Measurements from ENCODE around the gene ABTB2. TPM values are rescaled to one million over a fixed set of nuclear protein-coding genes. Genes with fewer than 3 reads are reported as not detected.

The ABTB2 gene
- total RNA-seq, 1 donor from 2014 or later = 0.89 TPM

DNA sequence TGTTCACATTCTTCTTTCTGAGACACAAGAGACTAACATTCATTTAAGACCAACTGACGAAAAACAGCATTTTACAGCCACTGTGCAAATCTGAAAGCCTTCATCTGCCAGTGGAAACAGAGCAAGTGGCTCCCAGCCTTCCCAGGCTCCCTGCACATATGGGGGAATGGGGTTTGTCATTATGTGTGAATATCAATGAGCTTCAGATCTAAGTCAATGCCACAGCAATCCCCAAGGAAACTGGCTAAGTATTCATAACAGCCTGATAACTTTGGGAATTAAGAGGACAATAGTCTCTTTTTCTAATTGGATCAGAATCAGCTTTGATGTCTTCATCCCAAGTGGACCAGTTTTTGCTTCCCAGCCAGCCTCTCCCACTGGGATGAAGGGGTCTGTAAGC, 66.9 kb downstream of the ABTB2 start:
- Mint-ChIP-seq H3K4me1 (ENCODE audit: unreplicated experiment) (no peaks in the 10 kb centered on the region), H3K9me3 (ENCODE audit: unreplicated experiment) (no peaks in the 10 kb centered on the region), H3K4me3 (ENCODE audit: unreplicated experiment) (no peak overlapping the region), H3K36me3 (ENCODE audit: unreplicated experiment) (no peaks in the 10 kb centered on the region), H3K27me3 (ENCODE audit: unreplicated experiment) (peaks cover 17% of the 10 kb centered on the region), H3K27ac (ENCODE audit: unreplicated experiment) (no peak overlapping the region)
- DNase-seq (ENCODE audit: extremely low spot score, unreplicated experiment) = no peak
- TF ChIP-seq, protein P1, sequence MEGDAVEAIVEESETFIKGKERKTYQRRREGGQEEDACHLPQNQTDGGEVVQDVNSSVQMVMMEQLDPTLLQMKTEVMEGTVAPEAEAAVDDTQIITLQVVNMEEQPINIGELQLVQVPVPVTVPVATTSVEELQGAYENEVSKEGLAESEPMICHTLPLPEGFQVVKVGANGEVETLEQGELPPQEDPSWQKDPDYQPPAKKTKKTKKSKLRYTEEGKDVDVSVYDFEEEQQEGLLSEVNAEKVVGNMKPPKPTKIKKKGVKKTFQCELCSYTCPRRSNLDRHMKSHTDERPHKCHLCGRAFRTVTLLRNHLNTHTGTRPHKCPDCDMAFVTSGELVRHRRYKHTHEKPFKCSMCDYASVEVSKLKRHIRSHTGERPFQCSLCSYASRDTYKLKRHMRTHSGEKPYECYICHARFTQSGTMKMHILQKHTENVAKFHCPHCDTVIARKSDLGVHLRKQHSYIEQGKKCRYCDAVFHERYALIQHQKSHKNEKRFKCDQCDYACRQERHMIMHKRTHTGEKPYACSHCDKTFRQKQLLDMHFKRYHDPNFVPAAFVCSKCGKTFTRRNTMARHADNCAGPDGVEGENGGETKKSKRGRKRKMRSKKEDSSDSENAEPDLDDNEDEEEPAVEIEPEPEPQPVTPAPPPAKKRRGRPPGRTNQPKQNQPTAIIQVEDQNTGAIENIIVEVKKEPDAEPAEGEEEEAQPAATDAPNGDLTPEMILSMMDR (IDR thresholded peaks at IDR 0.05) = no peak

GRCh38 chr11:34288492-34288891, 69.3 kb downstream of the ABTB2 start:
- Mint-ChIP-seq H3K27me3 (ENCODE audit: unreplicated experiment) (peaks cover 10% of the 10 kb centered on the region), H3K4me1 (ENCODE audit: unreplicated experiment) (no peaks in the 10 kb centered on the region), H3K4me3 (ENCODE audit: unreplicated experiment) (no peak overlapping the region), H3K27ac (ENCODE audit: unreplicated experiment) (no peak overlapping the region), H3K9me3 (ENCODE audit: unreplicated experiment) (no peaks in the 10 kb centered on the region), H3K36me3 (ENCODE audit: unreplicated experiment) (no peaks in the 10 kb centered on the region)
- TF ChIP-seq, protein P1 (IDR thresholded peaks at IDR 0.05) = no peak
- DNase-seq (ENCODE audit: extremely low spot score, unreplicated experiment) = no peak

- H3K27ac Mint-ChIP-seq (ENCODE audit: unreplicated experiment) = no peak overlapping the region
- H3K36me3 Mint-ChIP-seq (ENCODE audit: unreplicated experiment) = no peaks in the 10 kb centered on the region
- peaks cover 5% of the 10 kb centered on the region for H3K4me1 Mint-ChIP-seq (ENCODE audit: unreplicated experiment)
- peaks cover 2% of the 10 kb centered on the region for H3K27me3 Mint-ChIP-seq (ENCODE audit: unreplicated experiment)
- no peaks in the 10 kb centered on the region for H3K9me3 Mint-ChIP-seq (ENCODE audit: unreplicated experiment)
- no peak overlapping the region for H3K4me3 Mint-ChIP-seq (ENCODE audit: unreplicated experiment)
- no peak for DNase-seq (ENCODE audit: extremely low spot score, unreplicated experiment)
- TF ChIP-seq, protein P1 (IDR thresholded peaks at IDR 0.05) = no peak
Observed at GRCh38 chr11:34284811-34285481, 72.9 kb downstream of the ABTB2 start.

- no peak overlapping the region for H3K4me3 Mint-ChIP-seq (ENCODE audit: unreplicated experiment)
- H3K27ac Mint-ChIP-seq (ENCODE audit: unreplicated experiment) = no peak overlapping the region
- peaks cover 5% of the 10 kb centered on the region for H3K4me1 Mint-ChIP-seq (ENCODE audit: unreplicated experiment)
- no peak for DNase-seq (ENCODE audit: extremely low spot score, unreplicated experiment)
- no peaks in the 10 kb centered on the region for H3K9me3 Mint-ChIP-seq (ENCODE audit: unreplicated experiment)
- H3K36me3 Mint-ChIP-seq (ENCODE audit: unreplicated experiment) = no peaks in the 10 kb centered on the region
- TF ChIP-seq, protein P1 (IDR thresholded peaks at IDR 0.05) = no peak
- H3K27me3 Mint-ChIP-seq (ENCODE audit: unreplicated experiment) = peaks cover 2% of the 10 kb centered on the region
Observed at GRCh38 chr11:34284156-34284555, 73.7 kb downstream of the ABTB2 start.

DNA sequence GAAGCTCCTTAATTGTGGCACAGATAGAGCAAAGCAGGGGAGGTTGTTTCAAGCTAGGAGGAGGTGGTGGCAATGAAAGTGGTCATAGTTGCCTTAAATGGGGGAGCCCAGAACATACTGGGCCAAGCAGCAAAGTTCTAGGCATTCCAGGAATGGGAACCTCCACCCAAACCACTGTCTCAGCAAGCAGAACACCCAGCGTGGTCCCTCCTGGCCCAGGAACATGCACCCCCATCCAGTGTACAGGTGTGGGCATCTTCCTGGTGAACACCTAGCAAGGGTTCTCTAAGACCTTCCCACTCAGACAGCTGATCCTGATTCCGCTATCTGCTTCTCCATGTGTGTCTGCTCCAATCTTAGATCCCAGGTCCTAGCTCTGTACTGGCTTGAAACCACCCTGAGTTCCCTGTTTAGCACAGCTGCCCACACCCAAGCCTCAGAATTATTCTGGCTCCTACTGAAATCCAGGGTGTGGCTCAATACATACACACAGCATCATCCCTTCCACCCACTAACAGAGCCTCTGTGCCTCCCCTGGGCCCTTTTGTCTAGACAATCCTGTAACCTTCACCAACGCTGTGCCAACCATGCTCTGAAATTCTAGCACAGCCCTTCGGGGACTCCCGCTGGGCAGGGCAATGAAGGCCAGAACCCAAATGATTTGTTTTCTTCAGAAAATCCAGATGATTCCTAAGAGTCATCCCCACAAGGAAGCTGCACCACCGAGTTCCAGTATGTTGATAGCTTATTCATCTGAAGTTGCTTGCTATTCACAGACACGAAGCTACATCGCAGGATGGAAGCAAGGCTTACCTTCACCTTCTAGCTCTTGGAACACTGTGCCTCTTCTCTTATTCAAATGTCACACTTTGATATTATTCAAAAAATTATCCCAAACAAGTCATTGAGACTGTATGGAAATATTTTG, 76.6 kb downstream of the ABTB2 start:
- Mint-ChIP-seq H3K4me1 (ENCODE audit: unreplicated experiment) (peaks cover 6% of the 10 kb centered on the region), H3K36me3 (ENCODE audit: unreplicated experiment) (no peaks in the 10 kb centered on the region), H3K27me3 (ENCODE audit: unreplicated experiment) (no peaks in the 10 kb centered on the region), H3K27ac (ENCODE audit: unreplicated experiment) (no peak overlapping the region), H3K9me3 (ENCODE audit: unreplicated experiment) (no peaks in the 10 kb centered on the region), H3K4me3 (ENCODE audit: unreplicated experiment) (no peak overlapping the region)
- TF ChIP-seq, protein P1 (IDR thresholded peaks at IDR 0.05) = no peak
- DNase-seq (ENCODE audit: extremely low spot score, unreplicated experiment) = no peak
